Osteocyte (in vitro differentiated cells): ENCODE results near the gene PLAAT3. TPM values are rescaled to one million over a fixed set of nuclear protein-coding genes. Genes with fewer than 3 reads are reported as not detected.
"Not testable (repeated sequence)": the region's sequence is repeated elsewhere in the genome, so short reads cannot be mapped to it uniquely, and the experiment has no call there.

ENCODE experiments used
- DNase-seq: peaks from one replicate; pipeline ENCODE4 v3.0.0; 2021; ENCODE audit warnings: mixed read lengths; ENCODE audit not compliant: unreplicated experiment; ENCODE audit errors: extremely low spot score
- H3K27ac Mint-ChIP-seq: one replicate; pipeline ENCODE4 v1.8.0; 2021; ENCODE audit warnings: mild to moderate bottlenecking, mixed read lengths; ENCODE audit not compliant: unreplicated experiment
- H3K27me3 Mint-ChIP-seq: one replicate; pipeline ENCODE4 v1.8.0; 2021; ENCODE audit warnings: mixed read lengths; ENCODE audit not compliant: unreplicated experiment
- H3K36me3 Mint-ChIP-seq: one replicate; pipeline ENCODE4 v1.8.0; 2021; ENCODE audit warnings: mixed read lengths; ENCODE audit not compliant: unreplicated experiment
- H3K4me1 Mint-ChIP-seq: one replicate; pipeline ENCODE4 v1.8.0; 2021; ENCODE audit warnings: mixed read lengths; ENCODE audit not compliant: unreplicated experiment
- H3K4me3 Mint-ChIP-seq: one replicate; pipeline ENCODE4 v1.8.0; 2021; ENCODE audit warnings: mild to moderate bottlenecking, moderate library complexity, mixed read lengths; ENCODE audit not compliant: unreplicated experiment
- H3K9me3 Mint-ChIP-seq: one replicate; pipeline ENCODE4 v1.8.0; 2021; ENCODE audit warnings: mixed read lengths; ENCODE audit not compliant: unreplicated experiment
- total RNA-seq: library from RNA; stranded (reverse); gene quantifications from 2 replicates; pipeline ENCODE4 v1.2.1, GENCODE V29; 2021
- TF ChIP-seq, protein P1 (sequence below): fragments of 200-600 bp; sonication (generic); IDR thresholded peaks from 2 replicates; pipeline ENCODE4 v1.5.0; 2021; ENCODE audit warnings: antibody characterized with exemption, mild to moderate bottlenecking, moderate library complexity

Gene PLAAT3
- total RNA-seq, 1 donor from 2014 or later, result 20.0 TPM

GRCh38 chr11:63586451-63587166 lies 27.6 kb downstream of the PLAAT3 start:
- no peak for DNase-seq
- Mint-ChIP-seq H3K27me3 (no peaks in the 10 kb centered on the region), H3K4me1 (no peaks in the 10 kb centered on the region), H3K36me3 (peaks cover 16% of the 10 kb centered on the region), H3K4me3 (no peak overlapping the region), H3K27ac (no peak overlapping the region), H3K9me3 (peaks cover 11% of the 10 kb centered on the region)
- TF ChIP-seq, protein P1, sequence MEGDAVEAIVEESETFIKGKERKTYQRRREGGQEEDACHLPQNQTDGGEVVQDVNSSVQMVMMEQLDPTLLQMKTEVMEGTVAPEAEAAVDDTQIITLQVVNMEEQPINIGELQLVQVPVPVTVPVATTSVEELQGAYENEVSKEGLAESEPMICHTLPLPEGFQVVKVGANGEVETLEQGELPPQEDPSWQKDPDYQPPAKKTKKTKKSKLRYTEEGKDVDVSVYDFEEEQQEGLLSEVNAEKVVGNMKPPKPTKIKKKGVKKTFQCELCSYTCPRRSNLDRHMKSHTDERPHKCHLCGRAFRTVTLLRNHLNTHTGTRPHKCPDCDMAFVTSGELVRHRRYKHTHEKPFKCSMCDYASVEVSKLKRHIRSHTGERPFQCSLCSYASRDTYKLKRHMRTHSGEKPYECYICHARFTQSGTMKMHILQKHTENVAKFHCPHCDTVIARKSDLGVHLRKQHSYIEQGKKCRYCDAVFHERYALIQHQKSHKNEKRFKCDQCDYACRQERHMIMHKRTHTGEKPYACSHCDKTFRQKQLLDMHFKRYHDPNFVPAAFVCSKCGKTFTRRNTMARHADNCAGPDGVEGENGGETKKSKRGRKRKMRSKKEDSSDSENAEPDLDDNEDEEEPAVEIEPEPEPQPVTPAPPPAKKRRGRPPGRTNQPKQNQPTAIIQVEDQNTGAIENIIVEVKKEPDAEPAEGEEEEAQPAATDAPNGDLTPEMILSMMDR, result no peak

- Mint-ChIP-seq H3K9me3 (peaks cover 20% of the 10 kb centered on the region), H3K27me3 (no peaks in the 10 kb centered on the region), H3K4me3 (no peak overlapping the region), H3K36me3 (peaks cover 26% of the 10 kb centered on the region), H3K27ac (no peak overlapping the region), H3K4me1 (no peaks in the 10 kb centered on the region)
- TF ChIP-seq, protein P1, result no peak
- no peak for DNase-seq
Measured at GRCh38 chr11:63583357-63583677, 30.9 kb downstream of the PLAAT3 start.

DNA sequence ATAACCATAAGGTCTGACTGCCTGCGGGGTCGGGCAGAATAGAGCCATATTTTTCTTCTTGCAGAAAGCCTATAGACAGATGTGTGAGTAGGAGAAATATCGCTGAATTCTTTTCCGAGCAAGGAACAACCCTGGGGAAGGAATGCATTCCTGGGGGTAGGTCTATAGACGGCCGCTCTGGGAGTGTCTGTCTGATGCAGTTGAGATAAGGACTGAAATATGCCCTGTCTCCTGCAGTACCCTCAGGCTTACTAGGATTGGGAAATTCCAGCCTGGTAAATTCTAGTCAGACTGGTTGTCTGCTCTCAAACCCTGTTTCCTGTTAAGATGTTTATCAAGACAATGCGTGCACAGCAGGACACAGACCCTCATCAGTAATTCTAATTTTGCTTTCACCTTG lies 33.0 kb downstream of the PLAAT3 start:
- peaks cover 25% of the 10 kb centered on the region for H3K36me3 Mint-ChIP-seq
- not testable (repeated sequence) for H3K4me3 Mint-ChIP-seq, DNase-seq, H3K27ac Mint-ChIP-seq, H3K27me3 Mint-ChIP-seq, H3K4me1 Mint-ChIP-seq
- H3K9me3 Mint-ChIP-seq, result peaks cover 20% of the 10 kb centered on the region

- not testable (repeated sequence) for H3K4me3 Mint-ChIP-seq, DNase-seq, H3K27me3 Mint-ChIP-seq, H3K27ac Mint-ChIP-seq
- peaks cover 14% of the 10 kb centered on the region for H3K4me1 Mint-ChIP-seq
- peaks cover 25% of the 10 kb centered on the region for H3K36me3 Mint-ChIP-seq
- H3K9me3 Mint-ChIP-seq, result peaks cover 20% of the 10 kb centered on the region
Measured at GRCh38 chr11:63578882-63579281, 35.4 kb downstream of the PLAAT3 start.

- H3K4me3 Mint-ChIP-seq, result peak overlapping the region; percentile 70
- peaks cover 17% of the 10 kb centered on the region for H3K27me3 Mint-ChIP-seq
- H3K36me3 Mint-ChIP-seq, result peaks cover 8% of the 10 kb centered on the region
- H3K27ac Mint-ChIP-seq, result peak overlapping the region; percentile 93
- TF ChIP-seq, protein P1, result no peak
- peaks cover 14% of the 10 kb centered on the region for H3K4me1 Mint-ChIP-seq
- H3K9me3 Mint-ChIP-seq, result no peaks in the 10 kb centered on the region
- DNase-seq, result peak; percentile 66
Measured at GRCh38 chr11:63574856-63575602, 39.2 kb downstream of the PLAAT3 start.
